HG03196 (cell line): ENCODE results near the gene SLC2A9.

ENCODE experiments used
- ATAC-seq: cut with Tn5 transposase; IDR thresholded peaks from one replicate; pipeline ENCODE4 v1.9.1; 2021; ENCODE audit not compliant: unreplicated experiment

Gene SLC2A9

GRCh38 chr4:9968472-9968871 is 52.8 kb downstream of the SLC2A9 start:
- no peak for ATAC-seq

- ATAC-seq, result no peak
Measured at GRCh38 chr4:9964879-9965278, 56.4 kb downstream of the SLC2A9 start.

GRCh38 chr4:9963328-9963727 is 58.0 kb downstream of the SLC2A9 start:
- no peak for ATAC-seq

GRCh38 chr4:9962611-9963314 is 58.5 kb downstream of the SLC2A9 start:
- ATAC-seq, result no peak

- ATAC-seq, result no peak
Measured at GRCh38 chr4:9954468-9954867, 66.8 kb downstream of the SLC2A9 start.

GRCh38 chr4:9953089-9953488 is 68.2 kb downstream of the SLC2A9 start:
- no peak for ATAC-seq

GRCh38 chr4:9952415-9952950 is 68.8 kb downstream of the SLC2A9 start:
- no peak for ATAC-seq

- ATAC-seq, result no peak
Measured at GRCh38 chr4:9949573-9949972, 71.7 kb downstream of the SLC2A9 start.

GRCh38 chr4:9947168-9948062 is 73.9 kb downstream of the SLC2A9 start:
- no peak for ATAC-seq

GRCh38 chr4:9946170-9946569 is 75.1 kb downstream of the SLC2A9 start:
- ATAC-seq, result no peak

- no peak for ATAC-seq
Measured at GRCh38 chr4:9944431-9945425, 76.6 kb downstream of the SLC2A9 start.

- no peak for ATAC-seq
Measured at GRCh38 chr4:9943761-9944160, 77.5 kb downstream of the SLC2A9 start.

GRCh38 chr4:9942921-9943600 is 78.2 kb downstream of the SLC2A9 start:
- ATAC-seq, result no peak

- ATAC-seq, result no peak
Measured at GRCh38 chr4:9942139-9942538, 79.2 kb downstream of the SLC2A9 start.

GRCh38 chr4:9940041-9940440 is 81.3 kb downstream of the SLC2A9 start:
- no peak for ATAC-seq

GRCh38 chr4:9938933-9939332 is 82.4 kb downstream of the SLC2A9 start:
- no peak for ATAC-seq

GRCh38 chr4:9937078-9937477 is 84.2 kb downstream of the SLC2A9 start:
- ATAC-seq, result no peak

GRCh38 chr4:9936129-9936644 is 85.1 kb downstream of the SLC2A9 start:
- no peak for ATAC-seq

- ATAC-seq, result no peak
Measured at GRCh38 chr4:9933956-9934355, 87.3 kb downstream of the SLC2A9 start.

- no peak for ATAC-seq
Measured at GRCh38 chr4:9933184-9933583, 88.1 kb downstream of the SLC2A9 start.
